K562 (cell line): Measurements from ENCODE around the gene ESAM. TPM values are rescaled to one million over a fixed set of nuclear protein-coding genes. Genes with fewer than 3 reads are reported as not detected.

ENCODE experiments used
- ATAC-seq: fragments of 200-7000 bp; cut with Tn5 transposase; 3 replicates; pipeline ENCODE4 v1.9.1; 2020; ENCODE audit warnings: moderate library complexity
- BruUV-seq: library from RNA; stranded (reverse); fragments of 400-500 nt; replicated peaks from 2 replicates; lab custom pipeline; 2021; lab: Mats Ljungman, UMichigan
- CTCF ChIA-PET: fragments of 300-600 bp; formaldehyde crosslinking; extraction: SDS; loops from one replicate; lab custom pipeline; 2021; ENCODE audit warnings: low intra/inter-chr PET ratio; lab: Yijun Ruan, JAX
- POLR2A ChIA-PET: fragments of 300-600, 350-650 bp; sonication (Branson Sonifier 250); formaldehyde crosslinking; extraction: SDS; loops from one replicate; lab custom pipeline; 2021; ENCODE audit warnings: antibody characterized with exemption, inconsistent platforms; lab: Yijun Ruan, JAX
- DNase-seq, 4 experiments: peaks; one replicate each; pipeline versions ENCODE4 v3.0.0 to v3.0.0-alpha.2; 2011 to 2018; ENCODE audit warnings: low spot score in 3 of 4, mixed read lengths in 3 of 4; ENCODE audit errors: extremely low read depth in 1 of 4
- FAIRE-seq: peaks from 2 replicates; lab custom pipeline; 2011; peaks lifted over from hg19 to GRCh38; lab: Jason Lieb, UNC
- H2AFZ ChIP-seq: 2 replicates; pipeline ENCODE4 v1.6.0; 2011; ENCODE audit warnings: low read depth, low read length, control low read depth, inconsistent platforms
- H3K27ac ChIP-seq: fragments of 200-600 bp; 3 replicates; pipeline ENCODE4 v1.8.0; 2011; ENCODE audit warnings: low read depth, mild to moderate bottlenecking, control low read depth, inconsistent platforms, low read length, moderate library complexity, mixed read lengths; ENCODE audit errors: extremely low read depth
- H3K27me3 ChIP-seq, 2 experiments: fragments of 300-600 bp in 1 of 2; 2 replicates in 1 of 2; 3 replicates in 1 of 2; pipeline versions ENCODE4 v1.6.0 to v1.8.0; 2011; ENCODE audit warnings: inconsistent platforms in 2 of 2, low read length in 2 of 2, mild to moderate bottlenecking in 1 of 2, mixed read lengths in 1 of 2, moderate library complexity in 1 of 2; ENCODE audit not compliant: control insufficient read depth in 2 of 2, insufficient read depth in 2 of 2
- H3K36me3 ChIP-seq: fragments of 300-600 bp; 3 replicates; pipeline ENCODE4 v1.8.0; 2011; ENCODE audit warnings: mild to moderate bottlenecking, low read length, inconsistent platforms; ENCODE audit not compliant: control insufficient read depth, insufficient read depth
- H3K4me1 ChIP-seq, 2 experiments: fragments of 200-600 bp in 1 of 2; replicated peaks in 1 of 2; 2 replicates in 1 of 2; 3 replicates in 1 of 2; pipeline versions ENCODE4 v1.5.1 to v1.8.0; 2011; ENCODE audit warnings: inconsistent platforms in 2 of 2, low read length in 2 of 2, mild to moderate bottlenecking in 1 of 2, mixed read lengths in 1 of 2, moderate library complexity in 1 of 2; ENCODE audit not compliant: control insufficient read depth in 2 of 2, insufficient read depth in 2 of 2
- H3K4me2 ChIP-seq: 2 replicates; pipeline ENCODE4 v1.6.1; 2011; ENCODE audit warnings: low read length, control low read depth, inconsistent platforms, mixed read lengths; ENCODE audit not compliant: insufficient read depth
- H3K4me3 ChIP-seq: fragments of 200-600 bp; sonication (generic), shearing (Covaris generic); 2 replicates; pipeline ENCODE4 v1.5.1; 2016; ENCODE audit warnings: control low read depth, inconsistent platforms
- H3K79me2 ChIP-seq: fragments of 200-600 bp; 3 replicates; pipeline ENCODE4 v1.8.0; 2011; ENCODE audit warnings: low read length, inconsistent platforms; ENCODE audit not compliant: control insufficient read depth, insufficient read depth
- H3K9ac ChIP-seq, 2 experiments: 2 replicates each; pipeline versions ENCODE4 v1.6.0 to v1.6.1; 2011; ENCODE audit warnings: low read depth in 2 of 2, low read length in 2 of 2, control low read depth in 1 of 2, inconsistent platforms in 1 of 2, mild to moderate bottlenecking in 1 of 2, mixed read lengths in 1 of 2; ENCODE audit not compliant: insufficient read depth in 1 of 2
- H3K9me1 ChIP-seq: one replicate; pipeline ENCODE4 v1.6.0; 2011; ENCODE audit warnings: inconsistent platforms, mild to moderate bottlenecking, low read length, moderate library complexity; ENCODE audit not compliant: control insufficient read depth, insufficient read depth
- H3K9me3 ChIP-seq: replicated peaks from 2 replicates; pipeline ENCODE4 v1.5.1; 2011; ENCODE audit warnings: low read depth, low read length, inconsistent platforms; ENCODE audit not compliant: control insufficient read depth, insufficient read depth
- H4K20me1 ChIP-seq: replicated peaks from 2 replicates; pipeline ENCODE4 v1.6.1; 2011; ENCODE audit warnings: low read length, inconsistent platforms, mixed read lengths; ENCODE audit not compliant: control insufficient read depth, insufficient read depth
- MTF1 ChIP-seq: fragments of 250-450 bp; sonication (Bioruptor Pico); IDR thresholded peaks from 2 replicates; pipeline ENCODE4 v1.9.0; 2021; ENCODE audit warnings: moderate library complexity, mild to moderate bottlenecking, inconsistent platforms, borderline replicate concordance
- SAFB2 ChIP-seq: fragments of 200-400 bp; formaldehyde crosslinking; IDR thresholded peaks from 2 replicates; pipeline ENCODE4 v1.6.1; 2018; ENCODE audit warnings: borderline replicate concordance, low read length, low read depth, moderate library complexity; ENCODE audit not compliant: severe bottlenecking
- SNAPC5 ChIP-seq: fragments of 250-450 bp; sonication (Bioruptor Pico); IDR thresholded peaks from 2 replicates; pipeline ENCODE4 v1.8.0; 2021; ENCODE audit warnings: moderate library complexity, mild to moderate bottlenecking, inconsistent platforms
- ZNF436 ChIP-seq: fragments of 250-450, 450-650 bp; sonication (Bioruptor Pico); formaldehyde crosslinking; IDR thresholded peaks from 2 replicates; pipeline ENCODE4 v1.7.0; 2020; ENCODE audit warnings: mild to moderate bottlenecking
- ZNF586 ChIP-seq: fragments of 450-650 bp; formaldehyde crosslinking; conservative IDR thresholded peaks from 2 replicates; pipeline ENCODE4 v1.4.0; 2020; ENCODE audit warnings: mild to moderate bottlenecking, moderate library complexity
- WGBS: fragments of 100-300 bp; shearing (Covaris generic); methylation state at CpG from one replicate; pipeline ENCODE4 v1.1.6; 2016; ENCODE audit warnings: low coverage, mixed read lengths; ENCODE audit not compliant: insufficient coverage; ENCODE audit errors: missing lambda C conversion rate; 5-methylcytosine and 5-hydroxymethylcytosine counted together
- in situ Hi-C: fragments of 300-500 bp; cut with MboI; formaldehyde crosslinking; loops from 4 replicates; pipeline ENCODE4 v1.15.0; 2018; ENCODE audit warnings: inconsistent platforms, mixed read lengths
- intact Hi-C: fragments of 100-400 bp; cut with micrococcal nuclease; formaldehyde crosslinking; loops from 2 replicates; pipeline ENCODE4 v1.14.2; 2022
- polyA plus RNA-seq, 8 experiments: library from polyadenylated mRNA; depleted of rRNA in 4 of 8; stranded (reverse) in 5 of 8; unstranded in 3 of 8; fragments of >200 nt; fragmentation: Nextera tagmentation in 2 of 8; fragmentation: Illumina TruSeq in 1 of 8; extraction: Ambion mirVana in 2 of 8; extraction: Trizol in 1 of 8; gene quantifications; 2 replicates each; pipeline versions ENCODE4 v1.2.1 to v1.2.3, GENCODE V29; 2011 to 2014; ENCODE audit warnings: inconsistent platforms in 1 of 8, missing spikeins in 1 of 8
- total RNA-seq, 7 experiments: library from RNA; depleted of rRNA in 6 of 7; stranded (reverse); fragments of >200 nt in 6 of 7; fragmentation: Illumina TruSeq in 2 of 7; extraction: Trizol in 2 of 7; gene quantifications; 2 replicates each; pipeline versions ENCODE4 v1.2.1 to v1.2.3, GENCODE V29; 2011 to 2021; ENCODE audit warnings: low replicate concordance in 1 of 7
- TF ChIP-seq, protein P1 (sequence below): fragments of 450-650 bp; IDR thresholded peaks from 2 replicates; pipeline ENCODE4 v1.6.1; 2016; ENCODE audit warnings: mild to moderate bottlenecking, moderate library complexity

ESAM gene
- total and polyA plus RNA-seq, 9 of the 15 experiments (the other 6 are each of a cell fraction or from before 2014, with no cell fraction given) = 0.06 to 1.5 (median 0.22) TPM

- no peak for ATAC-seq
- Histone ChIP-seq H3K4me3 (no peak overlapping the region), H3K9me3 (no peaks in the 10 kb centered on the region), H3K9me1 (no peaks in the 10 kb centered on the region), H3K27ac (no peak overlapping the region), H3K4me1 (no peaks in the 10 kb centered on the region; a peak in 1 of 5 replicates), H3K9ac (no peak overlapping the region), H2AFZ (no peak overlapping the region), H4K20me1 (0 out of 2 replicates have a peak, but pooled peaks cover 3% of the 10 kb centered on the region), H3K36me3 (no peaks in the 10 kb centered on the region), H3K27me3 (peaks cover 30 to 65% of the 10 kb centered on the region in 2 experiments), H3K4me2 (no peak overlapping the region), H3K79me2 (no peaks in the 10 kb centered on the region)
- no peak for FAIRE-seq
- intact Hi-C loops = no loop called here
- ChIA-PET CTCF (no interaction called here), POLR2A (no interaction called here)
- BruUV-seq = no TSS peak
- DNase-seq = no peak
- in situ Hi-C loops = no loop called here
- 1% methylated on average over 14 of the region's 14 CpGs for WGBS
- TF ChIP-seq, protein P1, sequence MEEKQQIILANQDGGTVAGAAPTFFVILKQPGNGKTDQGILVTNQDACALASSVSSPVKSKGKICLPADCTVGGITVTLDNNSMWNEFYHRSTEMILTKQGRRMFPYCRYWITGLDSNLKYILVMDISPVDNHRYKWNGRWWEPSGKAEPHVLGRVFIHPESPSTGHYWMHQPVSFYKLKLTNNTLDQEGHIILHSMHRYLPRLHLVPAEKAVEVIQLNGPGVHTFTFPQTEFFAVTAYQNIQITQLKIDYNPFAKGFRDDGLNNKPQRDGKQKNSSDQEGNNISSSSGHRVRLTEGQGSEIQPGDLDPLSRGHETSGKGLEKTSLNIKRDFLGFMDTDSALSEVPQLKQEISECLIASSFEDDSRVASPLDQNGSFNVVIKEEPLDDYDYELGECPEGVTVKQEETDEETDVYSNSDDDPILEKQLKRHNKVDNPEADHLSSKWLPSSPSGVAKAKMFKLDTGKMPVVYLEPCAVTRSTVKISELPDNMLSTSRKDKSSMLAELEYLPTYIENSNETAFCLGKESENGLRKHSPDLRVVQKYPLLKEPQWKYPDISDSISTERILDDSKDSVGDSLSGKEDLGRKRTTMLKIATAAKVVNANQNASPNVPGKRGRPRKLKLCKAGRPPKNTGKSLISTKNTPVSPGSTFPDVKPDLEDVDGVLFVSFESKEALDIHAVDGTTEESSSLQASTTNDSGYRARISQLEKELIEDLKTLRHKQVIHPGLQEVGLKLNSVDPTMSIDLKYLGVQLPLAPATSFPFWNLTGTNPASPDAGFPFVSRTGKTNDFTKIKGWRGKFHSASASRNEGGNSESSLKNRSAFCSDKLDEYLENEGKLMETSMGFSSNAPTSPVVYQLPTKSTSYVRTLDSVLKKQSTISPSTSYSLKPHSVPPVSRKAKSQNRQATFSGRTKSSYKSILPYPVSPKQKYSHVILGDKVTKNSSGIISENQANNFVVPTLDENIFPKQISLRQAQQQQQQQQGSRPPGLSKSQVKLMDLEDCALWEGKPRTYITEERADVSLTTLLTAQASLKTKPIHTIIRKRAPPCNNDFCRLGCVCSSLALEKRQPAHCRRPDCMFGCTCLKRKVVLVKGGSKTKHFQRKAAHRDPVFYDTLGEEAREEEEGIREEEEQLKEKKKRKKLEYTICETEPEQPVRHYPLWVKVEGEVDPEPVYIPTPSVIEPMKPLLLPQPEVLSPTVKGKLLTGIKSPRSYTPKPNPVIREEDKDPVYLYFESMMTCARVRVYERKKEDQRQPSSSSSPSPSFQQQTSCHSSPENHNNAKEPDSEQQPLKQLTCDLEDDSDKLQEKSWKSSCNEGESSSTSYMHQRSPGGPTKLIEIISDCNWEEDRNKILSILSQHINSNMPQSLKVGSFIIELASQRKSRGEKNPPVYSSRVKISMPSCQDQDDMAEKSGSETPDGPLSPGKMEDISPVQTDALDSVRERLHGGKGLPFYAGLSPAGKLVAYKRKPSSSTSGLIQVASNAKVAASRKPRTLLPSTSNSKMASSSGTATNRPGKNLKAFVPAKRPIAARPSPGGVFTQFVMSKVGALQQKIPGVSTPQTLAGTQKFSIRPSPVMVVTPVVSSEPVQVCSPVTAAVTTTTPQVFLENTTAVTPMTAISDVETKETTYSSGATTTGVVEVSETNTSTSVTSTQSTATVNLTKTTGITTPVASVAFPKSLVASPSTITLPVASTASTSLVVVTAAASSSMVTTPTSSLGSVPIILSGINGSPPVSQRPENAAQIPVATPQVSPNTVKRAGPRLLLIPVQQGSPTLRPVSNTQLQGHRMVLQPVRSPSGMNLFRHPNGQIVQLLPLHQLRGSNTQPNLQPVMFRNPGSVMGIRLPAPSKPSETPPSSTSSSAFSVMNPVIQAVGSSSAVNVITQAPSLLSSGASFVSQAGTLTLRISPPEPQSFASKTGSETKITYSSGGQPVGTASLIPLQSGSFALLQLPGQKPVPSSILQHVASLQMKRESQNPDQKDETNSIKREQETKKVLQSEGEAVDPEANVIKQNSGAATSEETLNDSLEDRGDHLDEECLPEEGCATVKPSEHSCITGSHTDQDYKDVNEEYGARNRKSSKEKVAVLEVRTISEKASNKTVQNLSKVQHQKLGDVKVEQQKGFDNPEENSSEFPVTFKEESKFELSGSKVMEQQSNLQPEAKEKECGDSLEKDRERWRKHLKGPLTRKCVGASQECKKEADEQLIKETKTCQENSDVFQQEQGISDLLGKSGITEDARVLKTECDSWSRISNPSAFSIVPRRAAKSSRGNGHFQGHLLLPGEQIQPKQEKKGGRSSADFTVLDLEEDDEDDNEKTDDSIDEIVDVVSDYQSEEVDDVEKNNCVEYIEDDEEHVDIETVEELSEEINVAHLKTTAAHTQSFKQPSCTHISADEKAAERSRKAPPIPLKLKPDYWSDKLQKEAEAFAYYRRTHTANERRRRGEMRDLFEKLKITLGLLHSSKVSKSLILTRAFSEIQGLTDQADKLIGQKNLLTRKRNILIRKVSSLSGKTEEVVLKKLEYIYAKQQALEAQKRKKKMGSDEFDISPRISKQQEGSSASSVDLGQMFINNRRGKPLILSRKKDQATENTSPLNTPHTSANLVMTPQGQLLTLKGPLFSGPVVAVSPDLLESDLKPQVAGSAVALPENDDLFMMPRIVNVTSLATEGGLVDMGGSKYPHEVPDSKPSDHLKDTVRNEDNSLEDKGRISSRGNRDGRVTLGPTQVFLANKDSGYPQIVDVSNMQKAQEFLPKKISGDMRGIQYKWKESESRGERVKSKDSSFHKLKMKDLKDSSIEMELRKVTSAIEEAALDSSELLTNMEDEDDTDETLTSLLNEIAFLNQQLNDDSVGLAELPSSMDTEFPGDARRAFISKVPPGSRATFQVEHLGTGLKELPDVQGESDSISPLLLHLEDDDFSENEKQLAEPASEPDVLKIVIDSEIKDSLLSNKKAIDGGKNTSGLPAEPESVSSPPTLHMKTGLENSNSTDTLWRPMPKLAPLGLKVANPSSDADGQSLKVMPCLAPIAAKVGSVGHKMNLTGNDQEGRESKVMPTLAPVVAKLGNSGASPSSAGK = no peak
- TF ChIP-seq ZNF436 (CRISPR knock-in tag) (no peak), ZNF586 (CRISPR knock-in tag) (no peak), MTF1 (CRISPR knock-in tag) (no peak), SNAPC5 (no peak), SAFB2 (no peak)
Observed at GRCh38 chr11:124724979-124725718, 36.9 kb downstream of the ESAM start.
